NCI-H187 (cell line): ENCODE data around the gene ZNF625.

Experiments
- DNase-seq, 2 experiments: peaks; one replicate each; lab custom pipeline; 2025; lab: John Stamatoyannopoulos, UW

ZNF625 gene

GRCh38 chr19:12156223-12157058 lies at the start of gene ZNF625:
ZNF625 (minus strand) TSS chr19:12156734; CDS start chr19:12156558, 176 bp downstream.
- DNase-seq: peak; percentile 72 to 75

- DNase-seq: no peak
These were observed 48.8 kb upstream of the ZNF625 start for GRCh38 chr19:12205296-12205695.

GRCh38 chr19:12202250-12202649 lies 45.7 kb upstream of the ZNF625 start:
- DNase-seq: no peak

GRCh38 chr19:12199757-12200419 lies 43.4 kb upstream of the ZNF625 start:
- DNase-seq: no peak

GRCh38 chr19:12198136-12198535 lies 41.6 kb upstream of the ZNF625 start:
- no peak for DNase-seq

GRCh38 chr19:12194827-12195731 lies 38.5 kb upstream of the ZNF625 start:
- DNase-seq: no peak

GRCh38 chr19:12187625-12188024 lies 31.1 kb upstream of the ZNF625 start:
- DNase-seq: no peak

GRCh38 chr19:12180377-12180776 lies 23.8 kb upstream of the ZNF625 start:
- DNase-seq: no peak

DNA sequence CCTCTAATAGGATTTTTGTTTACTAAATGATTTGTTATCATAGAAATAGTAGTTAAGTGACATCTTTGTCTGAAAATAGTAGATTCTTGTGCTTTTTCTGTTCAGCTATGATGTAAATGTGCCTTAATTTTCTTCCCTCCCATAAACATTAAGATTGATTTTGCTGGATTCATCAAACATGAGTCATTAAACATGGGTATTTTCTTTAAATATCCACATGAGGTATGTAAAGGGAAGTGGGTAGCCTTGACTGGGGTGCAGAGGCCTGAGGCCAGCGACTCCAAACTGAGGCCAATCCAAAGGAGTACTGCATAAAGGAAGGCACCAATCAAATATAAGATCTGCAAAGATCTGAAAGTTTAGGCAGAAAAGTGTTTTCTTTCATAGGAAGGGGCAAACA lies 10.1 kb upstream of the ZNF625 start:
- no peak for DNase-seq

GRCh38 chr19:12163826-12164225 lies 7.3 kb upstream of the ZNF625 start:
- no peak for DNase-seq

- DNase-seq: peak; percentile 68 to 83
These were observed 6.6 kb upstream of the ZNF625 start, which contains the start of gene ZNF136 for GRCh38 chr19:12162882-12163806. ZNF136 (plus strand) TSS chr19:12163096; CDS start chr19:12163204, 108 bp downstream.

- no peak for DNase-seq
These were observed 6.0 kb upstream of the ZNF625 start for GRCh38 chr19:12162513-12162881.

GRCh38 chr19:12159773-12160414 lies 3.4 kb upstream of the ZNF625 start:
- DNase-seq: no peak

DNA sequence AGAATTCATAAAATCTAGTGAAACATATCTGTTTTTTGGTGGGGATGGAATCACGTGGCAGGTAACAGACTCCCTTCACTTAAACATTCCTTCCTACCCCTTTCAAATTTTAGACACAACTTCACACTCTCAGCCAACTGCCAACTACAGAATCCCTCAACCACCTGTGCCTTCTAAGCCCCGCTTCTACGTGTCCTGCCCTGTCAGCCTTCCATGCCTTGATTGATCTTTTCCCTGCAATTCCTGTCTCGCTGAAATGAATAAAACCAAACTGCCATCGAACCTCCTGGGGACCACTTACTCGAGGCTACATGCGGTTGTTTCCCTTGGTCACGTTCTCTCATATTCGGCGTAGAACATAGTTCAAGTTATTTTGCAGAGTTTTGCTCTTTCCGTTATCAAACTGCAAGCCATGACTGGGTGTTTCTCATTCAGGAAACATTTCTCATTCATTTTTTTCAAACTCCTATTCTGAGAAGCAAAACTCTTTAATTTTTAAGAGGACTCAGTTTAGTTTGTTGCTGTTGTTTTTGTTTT lies 1.1 kb downstream of the ZNF625 start:
- DNase-seq: no peak

DNA sequence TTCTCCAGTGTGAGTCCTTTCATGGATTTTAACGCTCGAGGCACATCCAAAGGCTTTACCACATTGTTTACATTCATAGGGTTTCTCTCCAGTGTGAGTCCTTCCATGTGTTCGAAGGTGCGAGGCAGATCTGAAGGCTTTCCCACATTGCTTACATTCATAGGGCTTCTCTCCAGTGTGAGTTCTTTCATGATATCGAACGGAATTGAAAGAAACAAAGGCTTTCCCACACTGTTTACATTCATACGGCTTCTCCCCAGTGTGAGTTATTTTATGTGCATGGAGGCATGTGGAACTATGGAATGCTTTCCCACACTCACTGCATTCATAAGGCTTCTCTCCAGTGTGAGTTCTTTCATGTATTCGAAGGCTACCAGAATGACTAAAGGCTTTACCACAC lies 11.2 kb downstream of the ZNF625 start:
- DNase-seq: no peak

DNA sequence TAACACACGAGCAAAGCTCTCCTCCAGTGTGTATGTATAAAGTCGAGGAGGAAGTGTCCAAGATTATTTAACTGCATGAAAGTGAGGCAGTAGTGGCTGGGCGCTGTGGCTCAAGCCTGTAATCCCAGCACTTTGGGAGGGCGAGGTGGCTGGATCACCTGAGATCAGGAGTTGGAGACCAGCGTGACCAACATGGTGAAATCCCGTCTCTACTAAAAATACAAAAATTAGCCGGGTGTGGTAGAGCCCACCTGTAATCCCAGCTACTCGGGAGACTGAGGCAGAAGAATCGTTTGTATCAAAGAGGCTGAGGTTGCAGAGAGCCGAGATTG lies 15.2 kb downstream of the ZNF625 start:
- DNase-seq: no peak

DNA sequence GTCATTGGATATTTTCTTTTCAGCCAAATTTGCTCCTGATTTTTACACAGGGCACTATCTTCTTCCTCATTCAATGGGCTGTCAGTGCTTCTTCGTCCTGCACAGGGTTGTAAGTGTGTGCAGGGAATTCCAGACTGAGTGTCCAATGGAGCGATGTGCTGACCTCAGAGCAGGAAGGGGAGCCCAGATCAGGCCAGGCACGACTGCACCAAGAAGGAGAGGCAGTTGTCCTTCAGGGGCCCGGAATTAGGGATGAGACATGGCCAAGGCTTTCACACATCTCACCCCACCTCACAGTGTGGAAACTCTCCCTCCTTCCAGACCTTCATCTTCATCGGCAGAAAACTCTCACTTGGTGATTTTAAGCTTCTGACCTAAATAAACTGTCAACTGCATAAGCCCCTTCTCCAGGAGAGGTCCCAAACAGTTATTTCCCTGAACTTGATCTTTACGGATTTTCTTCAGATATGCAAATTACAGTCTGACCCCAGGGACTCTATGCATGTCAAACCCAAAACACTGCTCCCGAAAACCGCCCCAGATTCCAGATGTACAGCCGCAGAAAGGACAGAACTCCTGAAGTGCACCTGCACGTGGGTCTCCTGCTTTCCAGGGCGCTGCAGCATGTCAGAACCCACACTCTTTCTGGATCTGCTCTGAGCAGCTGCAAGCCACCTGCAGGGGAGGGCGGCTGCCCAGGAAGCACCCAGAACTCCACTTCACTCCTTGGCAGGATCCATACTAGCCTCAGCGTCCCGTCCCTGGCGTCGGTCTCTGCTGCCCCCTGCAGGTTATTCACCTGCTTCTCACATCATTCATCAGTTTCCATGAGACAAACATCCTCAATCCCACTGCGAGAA lies 15.8 kb downstream of the ZNF625 start:
- DNase-seq: peak; percentile 40 to 75

DNA sequence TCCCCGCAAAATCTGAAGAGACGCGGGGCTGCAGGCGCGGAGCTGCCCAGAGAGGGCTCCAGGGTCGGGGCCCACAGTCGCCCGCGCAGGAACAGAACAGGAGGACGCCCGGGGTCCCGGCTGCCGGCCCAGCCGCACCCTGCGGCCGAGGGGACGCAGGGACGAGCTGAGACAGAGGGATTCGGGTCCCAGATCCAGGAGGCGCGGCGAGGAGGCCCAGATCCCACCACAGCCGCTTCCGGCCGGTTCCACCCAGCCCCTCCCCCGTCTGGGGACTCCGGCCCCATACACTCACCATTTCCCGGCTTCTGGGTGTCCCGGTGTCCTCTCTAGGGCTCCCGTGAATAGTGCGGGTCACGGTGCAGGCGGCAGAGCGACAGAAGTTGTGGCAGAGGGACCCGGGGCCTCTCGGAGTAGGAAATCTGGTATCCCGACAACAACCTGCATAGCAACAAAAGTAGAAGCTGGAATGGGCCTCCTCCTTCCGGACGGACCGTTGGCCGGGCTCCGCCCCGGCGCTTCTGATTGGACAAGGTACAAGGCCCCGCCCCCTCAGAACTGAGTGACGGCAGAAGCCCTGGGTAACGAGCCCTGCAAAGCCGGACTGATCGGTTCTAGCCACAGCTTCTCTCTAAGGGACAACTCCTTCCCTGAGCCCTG lies 16.5 kb downstream of the ZNF625 start, which contains the start of gene ZNF20:
TSS of gene ZNF20 (minus strand) at position 466 of the 660 bp plus-strand sequence. CDS start at position 298, 168 bp downstream.
- DNase-seq: peak; percentile 77 to 78

DNA sequence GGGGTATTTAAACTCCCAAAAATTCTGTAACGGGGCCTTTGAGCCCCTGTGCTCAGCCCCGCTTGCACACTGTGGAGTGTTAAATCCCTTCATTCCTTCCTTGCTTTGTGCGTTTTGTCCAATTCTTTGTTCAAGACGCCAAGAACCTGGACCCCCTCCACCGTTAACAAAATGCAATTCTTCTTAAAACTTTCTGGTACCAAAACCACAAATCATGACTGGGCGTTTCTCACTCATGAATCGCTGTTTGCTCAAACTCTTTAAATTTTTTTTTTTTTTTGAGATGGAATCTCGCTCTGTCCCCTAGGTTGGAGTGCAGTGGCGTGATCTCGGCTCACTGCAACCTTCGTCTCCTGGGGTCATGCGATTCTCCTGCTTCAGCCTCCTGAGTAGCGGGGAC lies 17.3 kb downstream of the ZNF625 start:
- DNase-seq: no peak
